Liver (tissue), 9 donors: ENCODE measurements around the gene TRDN. TPM values are rescaled to one million over a fixed set of nuclear protein-coding genes. Genes with fewer than 3 reads are reported as not detected.

ENCODE experiments used
- DNase-seq: peaks from one replicate; pipeline ENCODE4 v3.0.0-alpha.2; 2017; ENCODE audit warnings: low spot score
- H3K27ac ChIP-seq, 2 donors: one replicate each; pipeline ENCODE4 v1.7.0; 2013; ENCODE audit warnings: inconsistent platforms in 2 of 2, low read length in 2 of 2, control low read depth in 1 of 2, low read depth in 1 of 2, mild to moderate bottlenecking in 1 of 2
- H3K27me3 ChIP-seq, 4 donors: one replicate each; pipeline versions ENCODE4 v1.6.1 to v1.7.0; 2013; ENCODE audit warnings: low read length in 3 of 4, inconsistent platforms in 1 of 4, mild to moderate bottlenecking in 1 of 4, moderate library complexity in 1 of 4; ENCODE audit not compliant: control insufficient read depth in 4 of 4, insufficient read depth in 4 of 4
- H3K36me3 ChIP-seq, 4 donors: one replicate each; pipeline versions ENCODE4 v1.6.1 to v1.7.0; 2013; ENCODE audit warnings: low read length in 3 of 4, mild to moderate bottlenecking in 3 of 4, low read depth in 1 of 4, moderate library complexity in 1 of 4; ENCODE audit not compliant: control insufficient read depth in 4 of 4, insufficient read depth in 3 of 4
- H3K4me1 ChIP-seq, 4 donors: one replicate each; pipeline versions ENCODE4 v1.6.1 to v1.7.0; 2013; ENCODE audit warnings: low read length in 3 of 4, mild to moderate bottlenecking in 3 of 4, moderate library complexity in 1 of 4; ENCODE audit not compliant: control insufficient read depth in 4 of 4, insufficient read depth in 4 of 4
- H3K4me3 ChIP-seq, 3 donors: one replicate each; pipeline versions ENCODE4 v1.6.1 to v1.7.0; 2013; ENCODE audit warnings: low read length in 3 of 3, control low read depth in 1 of 3, low read depth in 1 of 3, mild to moderate bottlenecking in 1 of 3
- H3K9ac ChIP-seq, 2 donors: one replicate each; pipeline ENCODE4 v1.7.0; 2013; ENCODE audit warnings: low read length in 2 of 2, mild to moderate bottlenecking in 2 of 2, moderate library complexity in 2 of 2, control low read depth in 1 of 2, low read depth in 1 of 2
- H3K9me3 ChIP-seq, 4 donors: one replicate each; pipeline versions ENCODE4 v1.6.1 to v1.7.0; 2013; ENCODE audit warnings: low read length in 3 of 4; ENCODE audit not compliant: control insufficient read depth in 4 of 4
- EGR1 ChIP-seq, 2 donors: IDR thresholded peaks; 2 replicates each; pipeline ENCODE4 v1.6.1; 2016 to 2018; ENCODE audit warnings: antibody characterized with exemption in 2 of 2, low read depth in 2 of 2
- FOXA1 ChIP-seq: IDR thresholded peaks from 2 replicates; pipeline ENCODE4 v1.6.1; 2016; ENCODE audit warnings: antibody characterized with exemption
- FOXA2 ChIP-seq: IDR thresholded peaks from 2 replicates; pipeline ENCODE4 v1.6.1; 2016; ENCODE audit warnings: antibody characterized with exemption
- GABPA ChIP-seq, 2 donors: IDR thresholded peaks in 1 of 2; conservative IDR thresholded peaks in 1 of 2; 2 replicates each; pipeline ENCODE4 v1.6.1; 2016; ENCODE audit warnings: antibody characterized with exemption in 2 of 2, mild to moderate bottlenecking in 1 of 2, moderate library complexity in 1 of 2
- HNF4A ChIP-seq, 2 donors: conservative IDR thresholded peaks; 2 replicates each; pipeline ENCODE4 v1.6.1; 2016; ENCODE audit warnings: antibody characterized with exemption in 2 of 2, mild to moderate bottlenecking in 2 of 2
- HNF4G ChIP-seq: IDR thresholded peaks from 2 replicates; pipeline ENCODE4 v1.6.1; 2016; ENCODE audit warnings: antibody characterized with exemption
- NR2F2 ChIP-seq: IDR thresholded peaks from 2 replicates; pipeline ENCODE4 v1.6.1; 2016; ENCODE audit warnings: antibody characterized with exemption
- RAD21 ChIP-seq, 2 donors: IDR thresholded peaks; 2 replicates each; pipeline ENCODE4 v1.6.1; 2016; ENCODE audit warnings: antibody characterized with exemption in 2 of 2, mild to moderate bottlenecking in 2 of 2
- RXRA ChIP-seq, 2 donors: IDR thresholded peaks; 2 replicates each; pipeline ENCODE4 v1.6.1; 2017 to 2018; ENCODE audit warnings: antibody characterized with exemption in 2 of 2, mild to moderate bottlenecking in 1 of 2
- SP1 ChIP-seq: IDR thresholded peaks from 2 replicates; pipeline ENCODE4 v1.6.1; 2018; ENCODE audit warnings: antibody characterized with exemption, mild to moderate bottlenecking
- TAF1 ChIP-seq: conservative IDR thresholded peaks from 2 replicates; pipeline ENCODE4 v1.6.1; 2016; ENCODE audit warnings: antibody characterized with exemption, mild to moderate bottlenecking
- YY1 ChIP-seq: IDR thresholded peaks from 2 replicates; pipeline ENCODE4 v1.6.1; 2016; ENCODE audit warnings: antibody characterized with exemption, mild to moderate bottlenecking
- WGBS: extraction: QIAGEN DNeasy Blood & Tissue Kit; methylation state at CpG from one replicate; pipeline ENCODE4 v1.1.7; 2013; 5-methylcytosine and 5-hydroxymethylcytosine counted together
- polyA plus RNA-seq, 2 donors: library from polyadenylated mRNA; stranded (reverse) in 1 of 2; unstranded in 1 of 2; fragments of 200-250 nt in 1 of 2; fragments of >200 nt in 1 of 2; fragmentation: Nextera tagmentation in 1 of 2; extraction: Ambion mirVana in 1 of 2; gene quantifications; one replicate each; pipeline versions ENCODE4 v1.2.1 to v1.2.3, GENCODE V29; 2013 to 2015
- total RNA-seq, 2 donors: library from RNA; depleted of rRNA; stranded (reverse); fragments of >200 nt; gene quantifications; one replicate each; pipeline ENCODE4 v1.2.3, GENCODE V29; 2014
- TF ChIP-seq, protein P1 (sequence below): fragments of 150-350 bp; IDR thresholded peaks from 2 replicates; pipeline ENCODE4 v1.5.1; 2017; ENCODE audit warnings: improper control_type of control experiment, low read depth, low read length; ENCODE audit not compliant: missing input control
- TF ChIP-seq, protein P2 (sequence below): IDR thresholded peaks from 2 replicates; pipeline ENCODE4 v1.6.1; 2016; ENCODE audit warnings: antibody characterized with exemption, mild to moderate bottlenecking
- TF ChIP-seq, protein P3 (sequence below): IDR thresholded peaks from 2 replicates; pipeline ENCODE4 v1.6.1; 2016; ENCODE audit warnings: antibody characterized with exemption
- TF ChIP-seq, protein P4 (sequence below): IDR thresholded peaks from 2 replicates; pipeline ENCODE4 v1.6.1; 2016; ENCODE audit warnings: antibody characterized with exemption
- TF ChIP-seq, protein P5 (sequence below): IDR thresholded peaks from 2 replicates; pipeline ENCODE4 v1.6.1; 2016; ENCODE audit warnings: antibody characterized with exemption
- donor health status: healthy.
- donor health status: healthy.
- donor health status: healthy.
- donor health status: healthy.
- donor health status: healthy.

TRDN gene
- total and polyA plus RNA-seq, 4 donors: 0.08 to 0.79 TPM; not detected in 2

DNA sequence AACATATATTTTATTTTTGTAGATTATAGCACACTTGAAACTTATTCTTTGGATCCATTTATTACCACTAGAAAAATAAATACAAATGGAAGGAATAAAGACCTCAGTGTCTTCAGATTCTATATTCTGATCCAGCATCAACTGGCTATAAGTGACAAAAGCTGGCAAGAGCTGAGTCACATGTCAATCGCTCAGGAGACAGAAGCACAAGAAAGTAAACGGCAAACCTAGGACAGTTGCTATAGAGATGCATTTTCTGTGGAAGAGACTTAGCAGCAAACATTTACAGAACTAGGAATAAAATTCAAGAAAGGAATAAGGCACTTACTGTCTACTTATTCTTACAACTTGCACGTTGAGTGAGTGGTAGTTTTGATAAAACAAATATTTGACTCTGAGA is 410.4 kb downstream of the TRDN start:
- 59% methylated on average over 3 of the region's 3 CpGs for WGBS
- TF ChIP-seq, protein P1, sequence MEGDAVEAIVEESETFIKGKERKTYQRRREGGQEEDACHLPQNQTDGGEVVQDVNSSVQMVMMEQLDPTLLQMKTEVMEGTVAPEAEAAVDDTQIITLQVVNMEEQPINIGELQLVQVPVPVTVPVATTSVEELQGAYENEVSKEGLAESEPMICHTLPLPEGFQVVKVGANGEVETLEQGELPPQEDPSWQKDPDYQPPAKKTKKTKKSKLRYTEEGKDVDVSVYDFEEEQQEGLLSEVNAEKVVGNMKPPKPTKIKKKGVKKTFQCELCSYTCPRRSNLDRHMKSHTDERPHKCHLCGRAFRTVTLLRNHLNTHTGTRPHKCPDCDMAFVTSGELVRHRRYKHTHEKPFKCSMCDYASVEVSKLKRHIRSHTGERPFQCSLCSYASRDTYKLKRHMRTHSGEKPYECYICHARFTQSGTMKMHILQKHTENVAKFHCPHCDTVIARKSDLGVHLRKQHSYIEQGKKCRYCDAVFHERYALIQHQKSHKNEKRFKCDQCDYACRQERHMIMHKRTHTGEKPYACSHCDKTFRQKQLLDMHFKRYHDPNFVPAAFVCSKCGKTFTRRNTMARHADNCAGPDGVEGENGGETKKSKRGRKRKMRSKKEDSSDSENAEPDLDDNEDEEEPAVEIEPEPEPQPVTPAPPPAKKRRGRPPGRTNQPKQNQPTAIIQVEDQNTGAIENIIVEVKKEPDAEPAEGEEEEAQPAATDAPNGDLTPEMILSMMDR: no peak
- no peak for TF ChIP-seq FOXA2
- TF ChIP-seq FOXA1: no peak
- no peak for TF ChIP-seq HNF4A (conservative IDR thresholded peaks at IDR 0.05)
- TF ChIP-seq, protein P2, sequence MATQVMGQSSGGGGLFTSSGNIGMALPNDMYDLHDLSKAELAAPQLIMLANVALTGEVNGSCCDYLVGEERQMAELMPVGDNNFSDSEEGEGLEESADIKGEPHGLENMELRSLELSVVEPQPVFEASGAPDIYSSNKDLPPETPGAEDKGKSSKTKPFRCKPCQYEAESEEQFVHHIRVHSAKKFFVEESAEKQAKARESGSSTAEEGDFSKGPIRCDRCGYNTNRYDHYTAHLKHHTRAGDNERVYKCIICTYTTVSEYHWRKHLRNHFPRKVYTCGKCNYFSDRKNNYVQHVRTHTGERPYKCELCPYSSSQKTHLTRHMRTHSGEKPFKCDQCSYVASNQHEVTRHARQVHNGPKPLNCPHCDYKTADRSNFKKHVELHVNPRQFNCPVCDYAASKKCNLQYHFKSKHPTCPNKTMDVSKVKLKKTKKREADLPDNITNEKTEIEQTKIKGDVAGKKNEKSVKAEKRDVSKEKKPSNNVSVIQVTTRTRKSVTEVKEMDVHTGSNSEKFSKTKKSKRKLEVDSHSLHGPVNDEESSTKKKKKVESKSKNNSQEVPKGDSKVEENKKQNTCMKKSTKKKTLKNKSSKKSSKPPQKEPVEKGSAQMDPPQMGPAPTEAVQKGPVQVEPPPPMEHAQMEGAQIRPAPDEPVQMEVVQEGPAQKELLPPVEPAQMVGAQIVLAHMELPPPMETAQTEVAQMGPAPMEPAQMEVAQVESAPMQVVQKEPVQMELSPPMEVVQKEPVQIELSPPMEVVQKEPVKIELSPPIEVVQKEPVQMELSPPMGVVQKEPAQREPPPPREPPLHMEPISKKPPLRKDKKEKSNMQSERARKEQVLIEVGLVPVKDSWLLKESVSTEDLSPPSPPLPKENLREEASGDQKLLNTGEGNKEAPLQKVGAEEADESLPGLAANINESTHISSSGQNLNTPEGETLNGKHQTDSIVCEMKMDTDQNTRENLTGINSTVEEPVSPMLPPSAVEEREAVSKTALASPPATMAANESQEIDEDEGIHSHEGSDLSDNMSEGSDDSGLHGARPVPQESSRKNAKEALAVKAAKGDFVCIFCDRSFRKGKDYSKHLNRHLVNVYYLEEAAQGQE: no peak
- TF ChIP-seq, protein P3, sequence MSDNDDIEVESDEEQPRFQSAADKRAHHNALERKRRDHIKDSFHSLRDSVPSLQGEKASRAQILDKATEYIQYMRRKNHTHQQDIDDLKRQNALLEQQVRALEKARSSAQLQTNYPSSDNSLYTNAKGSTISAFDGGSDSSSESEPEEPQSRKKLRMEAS: no peak
- no peak for TF ChIP-seq YY1
- no peak for TF ChIP-seq EGR1 (IDR thresholded peaks at IDR 0.05; ENCODE audit: low read depth in 2 of 2)
- TF ChIP-seq, protein P4, sequence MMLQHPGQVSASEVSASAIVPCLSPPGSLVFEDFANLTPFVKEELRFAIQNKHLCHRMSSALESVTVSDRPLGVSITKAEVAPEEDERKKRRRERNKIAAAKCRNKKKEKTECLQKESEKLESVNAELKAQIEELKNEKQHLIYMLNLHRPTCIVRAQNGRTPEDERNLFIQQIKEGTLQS: no peak
- no peak overlapping the region for H3K9ac ChIP-seq
- H3K9me3 ChIP-seq: no peaks in the 10 kb centered on the region
- no peak overlapping the region for H3K27ac ChIP-seq
- DNase-seq: no peak
- H3K36me3 ChIP-seq: no peaks in the 10 kb centered on the region
- H3K4me1 ChIP-seq: no peaks in the 10 kb centered on the region
- no peaks in the 10 kb centered on the region for H3K27me3 ChIP-seq
- no peak overlapping the region for H3K4me3 ChIP-seq

DNA sequence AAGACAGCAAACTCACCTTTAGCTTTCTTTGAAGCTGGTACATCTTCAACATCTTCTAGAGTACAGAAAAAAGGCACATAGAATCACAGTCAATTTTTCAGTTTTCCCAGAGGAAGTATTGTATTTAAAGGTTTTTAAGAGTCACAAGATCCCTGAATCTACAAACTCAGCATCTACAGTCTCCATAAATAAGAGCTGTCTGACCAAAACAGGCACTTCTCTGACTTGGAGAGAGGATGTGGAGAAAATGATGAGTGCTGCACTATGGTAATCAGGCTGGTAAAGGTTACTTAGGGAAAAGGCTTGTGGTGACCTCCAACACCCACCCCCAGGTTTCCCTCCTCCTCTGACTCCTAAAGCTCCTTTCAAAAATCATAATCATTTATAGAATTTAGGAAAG is 412.7 kb downstream of the TRDN start:
- no peak overlapping the region for H3K9ac ChIP-seq
- no peaks in the 10 kb centered on the region for H3K9me3 ChIP-seq
- no peak overlapping the region for H3K4me3 ChIP-seq
- H3K27me3 ChIP-seq: no peaks in the 10 kb centered on the region
- no peaks in the 10 kb centered on the region for H3K4me1 ChIP-seq
- no peaks in the 10 kb centered on the region for H3K36me3 ChIP-seq
- DNase-seq: no peak
- no peak overlapping the region for H3K27ac ChIP-seq
- TF ChIP-seq, protein P2: no peak
- TF ChIP-seq, protein P3: no peak
- TF ChIP-seq HNF4A (conservative IDR thresholded peaks at IDR 0.05): no peak
- no peak for TF ChIP-seq FOXA2
- TF ChIP-seq NR2F2: no peak
- no peak for TF ChIP-seq HNF4G
- TF ChIP-seq RAD21 (IDR thresholded peaks at IDR 0.05): no peak
- TF ChIP-seq EGR1 (IDR thresholded peaks at IDR 0.05; ENCODE audit: low read depth in 2 of 2): no peak
- TF ChIP-seq TAF1: no peak
- TF ChIP-seq, protein P1: no peak
- TF ChIP-seq, protein P5, sequence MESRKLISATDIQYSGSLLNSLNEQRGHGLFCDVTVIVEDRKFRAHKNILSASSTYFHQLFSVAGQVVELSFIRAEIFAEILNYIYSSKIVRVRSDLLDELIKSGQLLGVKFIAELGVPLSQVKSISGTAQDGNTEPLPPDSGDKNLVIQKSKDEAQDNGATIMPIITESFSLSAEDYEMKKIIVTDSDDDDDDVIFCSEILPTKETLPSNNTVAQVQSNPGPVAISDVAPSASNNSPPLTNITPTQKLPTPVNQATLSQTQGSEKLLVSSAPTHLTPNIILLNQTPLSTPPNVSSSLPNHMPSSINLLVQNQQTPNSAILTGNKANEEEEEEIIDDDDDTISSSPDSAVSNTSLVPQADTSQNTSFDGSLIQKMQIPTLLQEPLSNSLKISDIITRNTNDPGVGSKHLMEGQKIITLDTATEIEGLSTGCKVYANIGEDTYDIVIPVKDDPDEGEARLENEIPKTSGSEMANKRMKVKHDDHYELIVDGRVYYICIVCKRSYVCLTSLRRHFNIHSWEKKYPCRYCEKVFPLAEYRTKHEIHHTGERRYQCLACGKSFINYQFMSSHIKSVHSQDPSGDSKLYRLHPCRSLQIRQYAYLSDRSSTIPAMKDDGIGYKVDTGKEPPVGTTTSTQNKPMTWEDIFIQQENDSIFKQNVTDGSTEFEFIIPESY: no peak
- no peak for TF ChIP-seq YY1
- TF ChIP-seq GABPA (IDR thresholded peaks at IDR 0.05 in 1 of 2, conservative IDR thresholded peaks at IDR 0.05 in 1 of 2): no peak
- TF ChIP-seq SP1: no peak
- TF ChIP-seq, protein P4: no peak
- TF ChIP-seq RXRA (IDR thresholded peaks at IDR 0.05): no peak
- no peak for TF ChIP-seq FOXA1
